Sciatic nerve (tissue), 2 donors: Measurements from ENCODE around the gene RNF213. TPM values are rescaled to one million over a fixed set of nuclear protein-coding genes. Genes with fewer than 3 reads are reported as not detected.

Experiments used
- ATAC-seq: fragments of 200-7000 bp; cut with Tn5 transposase; one replicate; pipeline ENCODE4 v1.9.1; 2020; ENCODE audit warnings: mild to moderate bottlenecking, moderate library complexity
- DNase-seq: peaks from one replicate; pipeline ENCODE4 v3.0.0-alpha.2; 2020; ENCODE audit warnings: low spot score
- intact Hi-C: fragments of 100-400 bp; cut with DNase I; formaldehyde crosslinking; loops from one replicate; pipeline ENCODE4 v1.14.2; 2022
- total RNA-seq: library from RNA; stranded (reverse); fragmentation: NEBNext Ultra II Directional; extraction: Animal tissue kit (Norgen Biotek cat#: 25700); gene quantifications from one replicate; pipeline ENCODE4 v1.2.1, GENCODE V29; 2021
- donor health status: DM: no; HTN: no; CAD: no.
- donor health status: DM: no; HTN: no; CAD: no.

RNF213 gene
- total RNA-seq, 1 donor from 2014 or later = 178 TPM

DNA sequence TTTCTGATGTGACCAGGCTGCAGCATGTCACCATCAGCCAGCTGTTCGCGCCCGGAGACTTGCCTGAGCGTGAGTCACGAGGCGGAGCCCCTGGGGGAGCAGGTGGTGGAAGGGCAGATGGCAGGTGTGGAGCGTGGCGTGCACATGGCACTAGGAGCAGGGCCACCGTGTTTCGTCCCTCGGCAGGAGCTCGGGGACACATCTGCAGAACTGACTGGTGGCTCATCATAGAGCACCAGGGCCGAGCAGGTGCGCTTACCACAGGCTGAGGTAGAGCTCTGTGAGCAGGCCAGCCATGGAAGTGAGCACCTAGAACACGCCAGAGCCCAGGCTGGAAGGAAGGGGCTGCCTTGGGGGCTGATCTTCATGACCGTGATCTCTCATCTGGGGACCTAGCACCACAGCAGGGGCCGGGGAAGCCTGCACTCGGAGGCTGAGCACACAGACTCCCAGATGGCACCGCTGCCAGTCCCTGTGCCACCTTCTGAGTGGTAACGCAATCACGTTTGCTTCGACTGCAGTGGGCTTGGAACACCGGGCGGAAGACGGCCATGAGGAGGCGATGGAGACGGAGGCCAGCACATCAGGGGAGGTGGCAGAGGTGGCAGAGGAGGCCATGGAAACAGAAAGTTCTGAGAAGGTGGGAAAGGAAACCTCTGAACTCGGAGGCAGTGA is 92.5 kb downstream of the RNF213 start:
- ATAC-seq = peak; percentile 24
- no peak for DNase-seq
- intact Hi-C loops = no loop called here

DNA sequence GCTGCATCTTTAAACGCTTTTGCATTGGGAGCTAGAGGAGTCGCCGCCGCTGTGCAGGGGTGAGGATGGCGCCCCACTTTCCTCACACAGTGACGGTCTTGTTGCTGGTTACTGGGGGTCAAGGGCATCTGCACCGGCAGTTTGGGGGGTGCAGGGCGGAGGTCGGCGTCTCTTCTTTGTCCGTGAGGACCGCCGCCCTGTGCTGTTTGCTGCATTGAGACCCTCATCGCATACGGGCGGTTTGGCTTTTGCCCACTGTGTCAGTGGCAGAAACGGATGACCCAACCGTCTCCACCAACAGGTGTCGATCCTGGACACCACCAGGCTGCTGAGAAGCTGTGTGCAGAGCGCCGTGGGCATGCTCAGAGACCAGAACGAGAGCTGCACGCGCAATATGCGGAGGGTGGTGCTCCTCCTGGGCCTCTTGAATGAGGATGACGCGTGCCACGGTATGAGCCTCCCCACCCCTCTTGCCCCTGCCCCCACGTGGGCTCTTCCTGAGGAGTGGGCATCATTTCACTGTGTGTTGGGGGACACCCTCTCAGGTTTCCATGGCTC is 93.1 kb downstream of the RNF213 start:
- intact Hi-C loops = no loop called here
- DNase-seq = no peak

DNA sequence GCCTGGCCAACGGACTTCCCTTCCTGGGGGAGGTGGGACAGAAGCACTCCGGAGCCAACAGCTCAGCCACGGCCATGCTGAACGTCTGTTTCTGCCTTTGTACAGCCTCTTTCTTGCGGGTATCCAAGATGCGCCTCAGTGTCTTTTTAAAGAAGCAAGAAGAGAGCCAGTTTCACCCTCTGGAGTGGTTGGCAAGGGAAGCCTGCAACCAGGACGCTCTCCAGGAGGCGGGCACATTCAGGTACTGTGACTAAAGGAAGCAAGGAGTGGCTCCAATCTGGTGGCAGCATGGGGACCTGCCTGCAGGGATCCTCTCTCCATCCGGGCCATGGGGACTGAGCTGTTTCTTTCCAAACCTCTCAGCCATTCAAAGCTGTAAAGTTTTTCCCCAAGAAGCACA is 93.7 kb downstream of the RNF213 start:
- ATAC-seq (no peak), DNase-seq (no peak)
- intact Hi-C loops = no loop called here

More for the DNA sequence above, 93.1 kb downstream of the RNF213 start:
- ATAC-seq = no peak

DNA sequence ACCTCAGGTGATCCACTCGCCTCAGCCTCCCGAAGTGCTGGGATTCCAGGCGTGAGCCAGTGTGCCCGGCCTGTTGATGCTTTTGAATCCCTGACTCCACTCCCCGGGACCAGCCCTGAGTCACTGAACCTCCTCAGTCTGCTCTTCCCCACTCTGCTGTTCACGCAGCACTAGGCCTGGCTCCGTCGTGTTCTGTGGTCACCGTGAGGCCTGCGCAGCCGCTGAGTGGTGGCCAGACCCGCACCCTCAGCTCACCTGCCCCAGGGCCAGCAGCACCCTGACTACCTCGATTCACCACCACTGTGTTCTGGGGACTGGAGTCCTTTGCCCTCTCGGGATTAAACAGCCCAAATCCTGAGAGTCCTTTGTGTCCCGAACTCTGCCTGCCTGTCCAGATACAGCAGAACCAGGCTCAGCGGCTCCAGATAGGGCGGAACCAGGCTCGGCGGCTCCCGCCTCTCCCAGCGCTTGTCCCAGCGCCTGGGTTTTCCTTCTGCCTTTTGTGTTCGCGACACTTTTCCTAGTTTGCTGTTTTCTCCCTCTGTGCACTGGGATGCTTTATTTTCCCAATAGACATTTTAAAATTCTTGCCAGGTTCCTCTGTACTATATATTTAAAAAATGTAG is 95.7 kb downstream of the RNF213 start:
- no peak for DNase-seq
- intact Hi-C loops = no loop called here
- ATAC-seq = no peak

DNA sequence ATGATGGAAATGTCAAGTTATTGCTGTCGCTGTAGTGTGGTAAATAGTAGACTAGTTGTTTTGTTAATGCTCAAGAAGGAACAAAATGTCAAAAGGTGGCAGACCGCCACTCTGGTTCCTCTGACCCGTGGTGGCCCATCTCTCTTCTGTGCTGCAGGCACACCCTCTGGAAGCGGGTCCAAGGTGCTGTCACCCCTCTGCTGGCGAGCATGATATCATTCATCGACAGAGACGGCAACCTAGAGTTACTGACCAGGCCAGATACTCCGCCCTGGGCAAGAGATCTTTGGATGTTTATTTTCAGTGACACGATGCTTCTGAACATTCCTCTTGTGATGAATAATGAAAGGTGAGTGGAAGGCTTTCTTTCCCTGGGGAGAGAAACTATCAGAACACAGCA is 97.5 kb downstream of the RNF213 start:
- intact Hi-C loops = no loop called here
- DNase-seq (no peak), ATAC-seq (no peak)

DNA sequence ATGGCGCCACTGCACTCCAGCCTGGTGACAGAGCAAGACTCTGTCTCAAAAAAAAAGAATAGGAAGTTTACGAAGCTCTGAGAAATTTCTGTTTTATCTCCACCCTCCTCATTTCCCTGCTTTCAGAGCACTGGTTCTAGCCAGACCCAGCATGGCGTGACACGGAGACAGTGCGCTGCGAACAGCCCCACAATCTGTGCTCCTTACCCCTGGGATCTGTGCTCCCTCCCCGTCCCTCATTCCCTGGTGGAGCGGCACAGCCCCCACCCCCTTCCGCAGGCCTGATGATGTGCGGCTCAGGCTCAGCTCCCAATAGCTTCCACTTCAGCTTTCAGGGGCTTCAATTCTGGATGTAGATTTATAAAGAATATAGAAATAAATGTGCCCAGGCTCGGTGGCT is 98.2 kb downstream of the RNF213 start:
- DNase-seq (no peak), ATAC-seq (no peak)
- intact Hi-C loops = no loop called here

DNA sequence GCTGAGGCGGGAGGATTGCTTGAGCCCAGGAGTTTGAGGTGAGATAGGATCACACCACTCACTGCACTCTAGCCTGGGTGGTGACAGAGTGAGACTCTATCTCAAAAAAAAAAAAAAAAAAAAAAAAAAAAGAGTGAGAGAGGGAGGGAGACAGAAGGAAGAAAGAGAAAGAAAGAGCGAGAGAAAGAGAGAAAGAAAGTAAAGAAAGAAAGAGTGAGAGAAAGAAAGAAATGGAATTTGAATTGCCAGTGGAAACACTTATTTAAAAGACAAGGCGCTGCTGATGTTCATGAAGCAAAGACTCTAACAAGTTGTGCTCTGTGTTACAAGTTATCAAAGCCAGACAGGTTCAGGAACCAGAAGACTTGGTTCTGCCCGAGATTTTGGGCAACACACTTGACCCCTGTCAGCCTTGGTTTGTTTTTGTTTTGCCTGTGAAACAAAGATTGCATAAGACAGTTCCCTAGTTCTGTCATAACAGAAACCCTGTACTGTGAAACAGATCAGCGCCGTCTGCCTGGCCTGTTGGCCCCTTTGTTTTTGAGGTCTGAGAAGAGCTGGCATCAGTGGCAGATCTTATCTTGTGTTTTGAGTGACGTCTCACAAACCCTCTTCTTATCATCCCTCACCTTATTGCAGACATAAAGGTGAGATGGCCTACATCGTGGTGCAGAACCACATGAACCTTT is 98.9 kb downstream of the RNF213 start:
- peak; percentile 57 for ATAC-seq
- intact Hi-C loops = no loop called here
- DNase-seq = no peak

DNA sequence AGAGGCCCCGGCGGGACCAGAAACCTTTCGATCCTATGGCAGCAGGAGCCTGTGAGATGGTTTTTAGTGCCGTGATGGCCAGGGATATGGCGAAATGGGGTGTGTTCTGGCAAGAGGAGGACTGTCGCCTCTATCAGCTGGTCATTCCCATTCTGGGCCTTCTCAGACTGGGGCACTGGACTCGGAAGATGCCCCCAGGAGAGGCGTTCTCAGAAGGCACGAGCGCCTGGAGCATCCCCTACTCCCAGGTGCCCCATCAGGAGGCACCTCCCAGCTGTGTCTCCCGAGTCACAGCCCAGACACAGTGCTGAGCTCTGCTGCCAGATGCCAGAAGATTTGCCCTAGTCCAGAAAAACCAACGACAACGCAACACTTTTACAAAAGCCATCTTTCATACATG is 99.7 kb downstream of the RNF213 start:
- no peak for DNase-seq
- intact Hi-C loops = no loop called here

DNA sequence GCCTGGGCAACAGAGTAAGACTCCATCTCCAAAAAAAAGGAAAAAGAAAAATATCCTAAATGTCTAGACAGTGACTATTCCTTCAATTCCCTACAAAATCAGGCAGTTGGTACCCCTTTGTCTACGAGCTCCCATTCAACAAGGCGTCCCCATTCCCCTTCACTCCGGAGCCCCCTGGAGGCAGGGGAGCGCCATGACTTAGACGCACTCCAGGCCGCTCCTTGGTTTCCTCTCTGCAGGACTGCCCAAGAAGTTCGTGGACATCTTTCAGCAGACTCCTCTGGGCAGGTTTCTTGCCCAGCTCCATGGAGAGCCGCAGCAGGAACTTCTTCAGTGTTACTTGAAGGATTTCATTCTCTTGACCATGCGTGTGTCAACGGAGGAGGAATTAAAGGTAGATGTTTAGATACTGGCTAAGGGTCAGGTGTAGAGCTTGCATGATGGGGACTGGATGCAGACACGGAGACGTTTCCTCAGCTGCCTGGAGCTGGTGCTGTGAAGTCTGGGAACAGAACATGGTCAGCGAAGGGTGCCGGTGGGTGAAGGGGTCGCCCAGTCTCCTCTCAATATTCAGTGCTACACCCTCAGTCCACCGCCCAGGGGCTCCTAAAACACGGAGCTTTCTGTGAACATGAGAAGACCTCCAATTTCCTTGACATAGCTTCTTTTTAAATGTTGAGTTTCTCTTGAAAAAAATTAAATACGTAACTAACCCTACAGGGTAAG is 101.0 kb downstream of the RNF213 start:
- no peak for DNase-seq
- intact Hi-C loops = no loop called here

More for the DNA sequence above, 99.7 kb downstream of the RNF213 start:
- no peak for ATAC-seq

DNA sequence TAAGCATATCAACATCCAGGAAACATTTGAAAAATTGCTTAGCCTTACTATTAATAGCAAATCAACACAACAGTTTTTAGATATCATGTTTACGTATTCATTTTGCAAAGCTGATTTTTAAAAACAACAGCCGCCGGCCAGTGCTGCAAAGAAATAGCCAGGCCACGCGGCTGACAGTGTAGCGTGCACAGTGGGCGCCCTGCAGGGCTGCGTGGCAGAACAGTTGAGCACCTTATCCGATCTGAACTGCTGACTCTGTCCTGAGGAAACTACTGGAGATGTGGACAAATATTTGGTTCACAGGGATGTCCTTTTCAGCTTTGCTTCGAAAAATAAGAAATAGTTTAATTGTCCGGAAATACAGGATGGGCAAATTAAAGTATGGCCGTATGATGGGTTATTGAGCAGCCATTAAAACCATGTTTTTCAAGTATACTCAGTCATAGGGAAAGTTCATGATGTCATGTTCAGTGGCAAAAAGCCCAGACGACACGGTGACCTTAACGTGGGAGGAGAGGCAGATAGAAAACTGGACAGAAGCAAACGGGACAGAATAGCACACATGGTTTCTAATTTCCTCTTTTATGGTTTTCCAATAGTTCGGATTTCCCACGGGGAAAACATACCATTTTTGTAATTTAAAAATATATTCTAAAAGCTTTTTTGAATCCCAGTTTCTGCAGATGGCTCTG is 101.9 kb downstream of the RNF213 start:
- intact Hi-C loops = no loop called here
- DNase-seq = peak; percentile 75
- ATAC-seq = peak; percentile 78

More for the DNA sequence above, 101.0 kb downstream of the RNF213 start:
- no peak for ATAC-seq

DNA sequence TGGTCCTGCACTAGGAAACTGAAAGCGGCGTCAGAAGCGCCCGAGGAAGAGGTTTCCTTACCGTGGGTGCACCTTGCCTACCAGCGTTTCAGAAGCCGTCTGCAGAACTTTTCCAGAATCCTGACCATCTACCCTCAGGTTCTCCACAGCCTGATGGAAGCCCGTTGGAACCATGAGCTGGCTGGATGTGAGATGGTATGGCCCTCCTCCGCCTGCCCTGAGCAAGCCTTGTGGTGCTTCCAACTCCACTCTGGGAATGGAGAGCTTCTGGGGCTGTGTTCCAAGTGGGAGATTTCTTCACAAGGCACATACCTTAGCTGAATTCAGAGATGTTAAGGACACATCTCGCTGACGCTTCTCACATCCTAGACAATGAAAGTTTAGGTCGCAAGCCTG is 102.5 kb downstream of the RNF213 start:
- intact Hi-C loops = no loop called here
- DNase-seq = no peak
- ATAC-seq = peak; percentile 53

DNA sequence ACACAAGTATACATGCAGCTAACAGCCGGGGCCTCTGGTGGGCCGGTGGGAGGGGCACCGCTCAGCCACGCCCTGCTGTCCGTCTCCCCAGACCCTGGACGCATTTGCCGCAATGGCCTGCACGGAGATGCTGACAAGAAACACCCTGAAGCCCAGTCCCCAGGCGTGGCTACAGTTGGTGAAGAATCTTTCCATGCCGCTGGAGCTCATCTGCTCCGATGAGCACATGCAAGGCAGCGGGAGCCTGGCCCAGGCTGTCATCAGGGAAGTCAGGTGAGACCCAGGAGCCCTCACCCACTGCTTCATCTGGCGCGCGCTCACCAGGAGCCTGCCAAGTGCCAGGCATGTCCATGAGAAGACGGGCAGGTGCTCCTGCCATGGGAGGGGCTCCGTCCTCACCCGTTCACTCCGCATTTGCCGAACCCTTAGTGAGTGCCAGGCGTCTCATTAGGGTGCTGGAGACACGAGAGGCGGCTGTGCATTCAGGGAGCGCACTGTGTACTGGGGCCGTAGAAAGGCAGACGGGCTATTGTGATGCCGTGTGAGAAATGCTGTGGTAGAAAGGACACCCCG is 103.0 kb downstream of the RNF213 start:
- peak; percentile 4 for ATAC-seq
- intact Hi-C loops = no loop called here

DNA sequence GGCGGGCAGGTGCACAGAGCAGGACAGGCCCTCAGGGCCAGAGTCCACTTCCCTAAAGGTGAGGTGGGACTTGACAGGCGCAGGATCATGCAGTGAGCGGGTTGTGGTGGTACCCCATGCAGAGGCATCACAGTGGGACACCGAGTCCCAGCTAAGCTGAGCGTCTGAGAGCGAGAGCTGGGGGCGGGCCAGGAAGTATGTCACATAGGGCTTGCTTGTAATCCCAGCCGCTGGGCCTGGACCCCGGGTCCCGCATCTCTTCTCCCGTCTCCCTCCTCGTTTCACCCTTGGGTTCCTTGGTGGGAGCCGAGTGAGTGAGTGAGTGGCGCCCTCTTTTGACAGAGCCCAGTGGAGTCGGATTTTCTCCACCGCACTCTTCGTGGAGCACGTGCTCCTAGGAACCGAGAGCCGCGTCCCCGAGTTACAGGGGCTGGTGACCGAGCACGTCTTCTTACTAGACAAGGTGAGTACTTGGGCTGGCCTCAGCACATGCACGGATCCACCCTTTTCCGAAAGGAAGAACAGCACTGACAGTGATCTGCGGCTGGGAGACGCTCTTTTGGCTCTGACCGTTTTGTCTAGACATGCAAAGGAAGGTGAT is 103.5 kb downstream of the RNF213 start:
- ATAC-seq = peak; percentile 16
- DNase-seq = no peak
- intact Hi-C loops = no loop called here

More for the DNA sequence above, 103.0 kb downstream of the RNF213 start:
- DNase-seq = no peak

DNA sequence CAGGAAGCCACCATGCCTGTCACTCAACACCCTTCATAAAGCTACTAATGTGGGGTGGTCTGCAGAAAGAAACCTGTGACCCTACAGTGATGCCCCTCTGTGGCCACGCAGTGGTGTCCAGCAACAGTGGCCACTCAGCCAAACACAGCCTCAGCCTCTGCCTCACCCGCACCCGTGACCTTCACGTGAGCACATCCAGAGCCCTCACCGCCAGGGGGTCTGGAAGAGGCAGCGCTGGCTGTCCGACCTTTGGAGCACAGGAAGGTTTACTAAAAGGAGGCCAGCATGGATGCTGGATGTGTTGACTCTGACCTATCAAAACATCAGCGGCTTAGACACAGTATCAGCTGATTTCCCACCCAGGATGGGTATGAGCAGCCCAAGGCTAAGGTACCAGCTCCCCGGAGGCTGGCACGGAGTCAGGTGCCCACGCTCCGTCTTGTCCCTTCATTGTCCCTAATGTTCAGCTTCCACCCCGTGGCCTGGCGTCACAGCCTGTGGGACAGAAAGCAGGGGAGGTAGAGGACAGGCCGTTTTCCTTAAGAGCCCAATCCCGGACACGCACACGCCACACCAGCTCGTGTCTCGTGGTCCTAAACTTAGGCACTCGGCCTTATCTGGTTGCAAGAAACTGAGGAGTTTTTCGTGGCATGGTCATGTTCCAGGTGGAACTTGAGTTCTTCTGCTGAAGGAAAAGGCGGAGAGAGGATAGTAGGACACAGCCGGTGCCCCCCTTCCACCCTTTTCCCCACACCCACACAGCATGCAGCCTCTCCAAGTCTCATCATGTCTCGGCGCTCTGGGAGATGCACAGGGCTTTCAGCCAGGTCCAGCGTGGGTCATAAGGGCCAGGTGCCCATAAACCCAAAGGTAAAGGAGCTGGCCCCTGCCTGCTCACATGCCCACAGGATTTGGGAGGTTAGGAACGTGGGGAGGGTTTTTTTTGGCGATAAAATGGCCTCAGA is 104.6 kb downstream of the RNF213 start:
- intact Hi-C loops = no loop called here
- no peak for DNase-seq
- ATAC-seq = no peak

DNA sequence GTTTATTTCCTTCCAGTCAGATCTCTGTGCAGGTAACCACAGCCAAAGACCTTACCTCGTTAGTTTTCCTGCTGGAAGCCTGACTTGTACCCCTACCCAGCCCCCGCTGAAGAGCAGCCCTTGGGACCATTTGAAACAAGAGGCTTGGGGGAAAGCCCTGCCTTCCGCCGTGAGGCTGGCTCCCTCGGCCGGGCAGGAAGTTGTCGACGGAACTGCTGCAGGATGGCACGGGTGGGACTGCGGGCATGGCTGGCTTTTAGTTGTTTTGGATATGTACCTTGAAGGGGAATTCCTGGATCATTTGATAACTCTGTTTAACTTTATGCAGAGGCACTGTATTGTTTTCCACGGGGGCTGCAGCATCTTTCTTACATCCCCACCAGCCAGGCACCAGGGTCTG is 105.3 kb downstream of the RNF213 start:
- intact Hi-C loops = no loop called here
- no peak for DNase-seq
- ATAC-seq = no peak

DNA sequence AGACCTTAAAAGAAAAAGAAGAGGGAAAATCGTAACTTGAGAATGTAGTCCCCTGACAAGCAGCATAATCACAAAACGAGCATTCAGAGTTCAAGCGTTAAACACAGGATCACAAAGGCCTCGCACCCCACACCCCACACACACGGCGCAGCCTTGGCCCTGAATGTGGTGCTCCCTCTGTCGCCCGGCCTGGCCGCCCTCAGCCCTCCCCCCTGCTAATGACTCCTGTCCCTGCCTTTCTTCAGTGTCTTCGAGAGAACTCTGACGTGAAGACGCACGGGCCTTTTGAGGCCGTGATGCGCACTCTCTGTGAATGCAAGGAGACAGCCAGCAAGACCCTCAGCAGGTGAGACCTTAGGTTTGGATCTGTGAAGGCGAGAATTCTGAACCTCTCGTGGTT is 106.9 kb downstream of the RNF213 start:
- intact Hi-C loops = no loop called here
- ATAC-seq (no peak), DNase-seq (no peak)

DNA sequence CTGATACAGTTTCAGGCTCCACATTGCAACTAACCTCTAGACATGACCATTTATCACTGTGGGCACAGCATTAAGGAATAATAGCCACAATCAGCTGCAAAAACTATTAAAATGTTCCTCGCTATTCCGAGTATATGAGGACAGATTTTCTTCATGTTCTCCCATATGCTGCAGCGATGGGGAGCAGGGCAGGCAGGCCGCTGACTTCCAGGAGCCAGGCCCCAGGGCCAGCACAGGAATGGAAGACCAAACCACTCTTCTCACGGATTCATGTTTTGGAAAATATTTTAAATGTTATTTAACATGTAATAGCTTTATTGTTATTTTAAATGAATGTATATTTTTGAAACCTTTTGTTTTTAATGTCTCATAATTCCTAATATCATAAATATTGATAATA is 110.5 kb downstream of the RNF213 start:
- intact Hi-C loops = no loop called here
- DNase-seq (no peak), ATAC-seq (no peak)
